HG03432 (cell line): ENCODE results near the gene WBP1.
"Not testable (repeated sequence)": the region's sequence is repeated elsewhere in the genome, so short reads cannot be mapped to it uniquely, and the experiment has no call there.

ENCODE experiments used
- ATAC-seq: cut with Tn5 transposase; IDR thresholded peaks from one replicate; pipeline ENCODE4 v1.9.1; 2021; ENCODE audit warnings: mild to moderate bottlenecking, moderate library complexity; ENCODE audit not compliant: unreplicated experiment

Gene WBP1

GRCh38 chr2:74481431-74481830, 23.2 kb downstream of the WBP1 start:
- ATAC-seq: no peak

DNA sequence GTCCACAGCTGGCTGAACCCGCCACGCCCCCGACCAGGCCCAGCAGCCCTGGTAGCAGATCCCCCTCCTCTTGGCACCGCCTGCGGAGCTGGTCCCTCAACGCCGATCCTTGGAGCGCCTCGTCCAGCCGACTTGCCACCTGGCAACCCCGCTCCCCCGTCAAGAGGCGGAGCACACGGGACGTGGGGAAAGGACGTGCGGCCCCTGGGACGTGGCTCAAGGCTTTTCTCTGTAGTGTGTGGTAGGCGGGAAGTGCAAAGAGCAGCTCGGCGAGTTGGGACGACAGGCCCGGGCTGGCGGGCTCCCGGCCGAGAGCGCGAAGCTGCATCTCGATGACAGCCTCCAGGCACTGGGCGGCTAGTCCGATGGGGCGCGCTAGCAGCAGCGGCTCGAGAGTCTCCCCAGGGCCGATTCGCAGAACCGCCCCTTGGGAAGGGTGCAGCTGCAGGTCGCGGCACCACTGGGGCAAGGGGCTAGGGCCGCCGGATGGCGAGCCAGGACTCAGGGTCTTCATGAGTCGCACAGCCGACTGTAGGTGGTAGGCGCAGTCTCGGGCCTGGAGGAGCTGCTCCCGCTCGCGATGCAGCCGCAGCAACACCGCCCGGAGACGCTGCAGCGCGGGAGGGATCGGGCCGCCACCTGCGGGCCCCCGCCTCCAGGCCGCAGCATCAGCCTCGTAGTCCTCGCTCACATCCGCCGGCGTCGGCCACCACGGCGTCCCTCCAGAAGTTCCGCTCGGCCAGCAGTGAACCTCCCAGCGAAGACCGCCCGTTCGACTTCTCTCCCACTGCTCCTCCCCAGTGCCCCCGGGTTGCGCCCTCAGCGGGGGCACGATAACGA, 23.9 kb downstream of the WBP1 start:
- ATAC-seq: peak; percentile 42

- ATAC-seq: peak; percentile 93
Observed at GRCh38 chr2:74482801-74483674, 24.8 kb downstream of the WBP1 start, which contains the start of the genes CCDC142 and TTC31. CCDC142 (minus strand) TSS chr2:74482998; CDS start chr2:74482837, 161 bp downstream. TTC31 (plus strand) TSS chr2:74483081; CDS start chr2:74483096, 15 bp downstream.

DNA sequence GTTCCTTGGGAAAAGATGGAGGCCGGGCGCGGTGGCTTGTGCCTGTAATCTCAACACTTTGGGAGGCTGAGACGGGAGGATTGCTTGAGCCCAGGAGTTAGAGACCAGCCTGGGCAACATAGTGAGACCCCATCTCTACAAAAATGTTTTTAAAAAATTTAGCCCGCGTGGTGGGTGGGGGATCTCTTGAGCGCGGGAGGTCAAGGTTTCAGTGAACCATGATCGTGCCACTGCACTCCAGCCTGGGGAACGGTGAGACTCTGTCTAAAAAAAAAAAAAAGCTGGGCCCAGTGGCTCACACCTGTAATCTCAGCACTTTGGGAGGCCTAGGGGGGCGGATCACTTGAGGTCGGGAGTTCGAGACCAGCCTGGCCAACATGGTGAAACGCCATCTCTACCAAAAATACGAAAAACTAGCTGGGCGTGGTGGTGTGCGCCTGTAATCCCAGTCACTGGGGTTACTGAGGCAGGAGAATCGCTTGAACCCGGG, 25.5 kb downstream of the WBP1 start:
- ATAC-seq: not testable (repeated sequence)

GRCh38 chr2:74486141-74486540, 27.9 kb downstream of the WBP1 start:
- no peak for ATAC-seq

GRCh38 chr2:74488643-74489481, 30.6 kb downstream of the WBP1 start:
- ATAC-seq: no peak

DNA sequence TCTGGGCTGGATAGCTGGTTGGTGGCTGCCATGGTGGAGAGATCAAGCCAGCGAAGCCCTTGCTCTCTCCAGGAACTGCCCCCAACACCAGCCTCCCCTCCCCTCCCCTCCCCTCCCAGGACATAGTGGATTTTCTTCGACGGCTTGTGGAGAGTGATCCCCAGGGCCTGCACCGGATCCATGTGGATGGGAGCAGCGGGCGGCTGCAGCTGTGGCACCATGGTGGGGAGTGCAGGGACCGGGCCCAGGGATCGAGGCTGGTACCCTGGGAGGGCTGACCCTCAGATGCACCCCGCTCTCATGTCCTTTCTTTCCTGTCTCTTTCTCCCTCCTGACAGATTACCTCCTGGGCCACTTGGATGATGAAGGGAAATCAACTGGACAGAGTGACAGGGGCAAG, 31.7 kb downstream of the WBP1 start:
- no peak for ATAC-seq

- ATAC-seq: no peak
Observed at GRCh38 chr2:74491648-74492544, 33.7 kb downstream of the WBP1 start.

DNA sequence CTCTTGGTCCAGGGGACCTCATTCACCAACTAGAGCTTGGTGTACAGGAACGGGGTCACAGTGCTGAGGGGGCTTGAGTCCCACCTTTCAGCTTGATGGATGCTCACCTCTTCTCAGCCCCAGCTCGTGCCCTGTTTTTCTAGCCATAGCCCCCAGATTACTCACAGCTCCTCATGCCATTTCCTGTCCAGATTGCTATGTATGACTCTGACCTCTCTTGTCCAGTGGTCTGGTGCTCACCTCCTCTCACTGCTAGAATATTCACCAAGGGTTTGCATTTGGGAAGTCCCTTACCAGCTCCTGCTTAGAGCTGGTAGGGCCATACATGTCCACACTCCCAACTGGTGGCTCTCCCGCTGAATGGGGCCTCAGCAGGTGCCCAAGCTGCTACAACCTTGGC, 35.3 kb downstream of the WBP1 start:
- ATAC-seq: no peak

GRCh38 chr2:74495440-74495839, 37.2 kb downstream of the WBP1 start:
- no peak for ATAC-seq

DNA sequence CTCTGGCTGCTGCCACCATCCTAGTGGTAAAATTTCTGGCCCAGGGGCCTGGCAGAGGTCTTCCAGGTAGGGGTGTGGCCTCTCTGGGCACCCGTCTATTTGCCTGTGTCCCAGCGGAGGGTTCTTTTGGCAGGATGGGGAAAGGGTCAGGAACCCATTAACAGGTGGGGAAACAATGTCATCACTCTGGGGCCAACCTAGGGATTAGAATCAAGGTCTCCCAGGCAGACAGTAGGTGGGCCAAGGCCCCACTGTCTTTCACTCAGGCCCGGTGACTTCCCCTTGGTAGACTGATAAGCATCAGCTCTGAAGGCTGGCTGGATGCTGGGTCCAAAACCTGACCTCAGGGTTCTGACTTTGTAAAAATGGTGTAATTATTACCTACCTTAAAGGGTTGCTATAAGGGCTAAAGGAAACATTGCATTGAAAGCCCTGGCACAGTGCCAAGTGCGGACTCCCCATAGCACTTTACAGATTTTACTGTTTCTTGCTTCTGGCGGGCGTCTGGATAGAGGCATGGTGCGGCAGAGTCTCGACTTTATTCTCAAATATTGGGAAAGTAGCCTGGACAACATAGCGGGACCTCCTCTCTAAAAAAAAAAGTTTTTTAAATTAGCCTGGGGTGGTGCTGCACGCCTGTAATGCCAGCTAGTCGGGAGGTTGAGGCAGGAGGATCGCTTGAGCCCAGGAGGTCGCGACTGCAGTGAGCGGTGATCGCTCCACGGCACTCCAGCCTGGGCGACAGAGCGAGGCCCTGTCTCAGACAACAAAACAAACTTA, 38.9 kb downstream of the WBP1 start:
- ATAC-seq: no peak

GRCh38 chr2:74497777-74498499, 39.7 kb downstream of the WBP1 start:
- ATAC-seq: peak; percentile 39

DNA sequence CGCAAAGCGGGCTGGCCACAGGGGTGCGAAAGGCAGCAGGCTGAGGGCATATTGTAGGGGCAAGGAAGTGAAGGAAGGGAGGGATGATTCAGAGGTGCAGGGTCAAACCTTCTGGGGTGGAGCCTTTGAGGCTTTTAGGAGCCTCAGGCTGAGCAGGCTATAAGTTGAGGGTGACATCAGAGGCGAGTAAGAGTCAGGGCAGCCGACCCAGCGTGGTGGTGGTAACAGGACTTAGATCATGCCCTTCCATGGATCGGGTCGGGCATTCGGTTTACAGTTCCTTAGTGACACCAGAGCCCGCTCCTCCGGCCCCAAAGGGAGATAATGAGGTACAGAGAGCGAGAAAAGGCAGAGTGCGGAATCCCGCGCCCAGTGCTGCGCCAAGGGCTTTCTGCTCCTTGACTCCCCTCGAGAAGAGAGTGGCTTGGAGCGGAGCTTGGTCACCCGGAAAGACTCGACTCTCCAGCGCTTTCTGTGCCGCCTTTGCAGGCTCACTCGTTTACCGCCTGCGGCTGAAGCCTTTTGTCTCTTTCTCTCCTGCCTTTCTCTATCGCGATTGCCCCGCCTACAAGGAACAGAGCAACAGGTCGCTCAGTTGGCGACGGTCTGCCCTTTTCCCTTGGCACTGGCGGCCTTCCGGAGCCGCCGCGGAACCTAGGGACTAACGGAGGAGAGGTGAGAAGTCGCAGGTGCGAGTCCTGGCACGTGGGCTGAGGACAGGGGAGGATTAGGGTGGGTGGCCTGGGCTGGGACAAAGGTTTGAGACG, 40.4 kb downstream of the WBP1 start:
- no peak for ATAC-seq

DNA sequence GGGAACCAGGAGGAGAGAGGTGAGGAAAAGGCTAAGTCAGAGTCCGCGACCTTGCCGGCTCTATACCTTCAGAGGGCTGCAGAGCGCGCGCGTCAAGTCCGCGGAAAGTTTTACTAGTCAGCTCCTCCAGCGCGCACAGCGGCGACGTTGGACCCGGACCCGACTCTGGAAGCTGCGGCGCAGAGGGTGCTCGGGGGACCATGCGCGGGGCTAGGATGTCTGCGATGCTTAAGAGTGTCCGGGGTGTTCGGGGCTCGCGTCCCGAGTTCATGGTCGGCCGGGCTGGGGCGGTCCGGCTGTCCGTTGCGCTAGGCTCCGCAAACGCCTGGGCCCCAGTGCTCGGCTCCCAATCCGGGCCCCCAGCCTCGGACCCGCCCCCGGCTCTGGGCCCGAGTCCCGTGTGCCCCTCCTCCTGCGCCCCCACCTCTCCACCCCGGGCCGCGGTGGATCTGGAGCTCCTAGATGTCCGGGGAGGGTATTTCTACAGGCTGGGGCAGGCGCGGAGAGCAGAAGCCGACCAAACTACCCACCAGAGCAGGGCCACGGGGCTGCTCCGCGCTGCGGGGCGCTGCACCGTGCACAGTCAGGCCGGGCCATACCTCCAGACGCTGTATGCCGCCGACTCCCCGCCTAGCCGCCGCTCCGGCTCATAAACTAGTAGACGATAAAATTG, 41.2 kb downstream of the WBP1 start, which contains the start of gene LBX2:
LBX2 (minus strand) TSS at position 337 of the 673 bp plus-strand sequence; CDS start at position 271, 66 bp downstream.
- no peak for ATAC-seq

- no peak for ATAC-seq
Observed at GRCh38 chr2:74499940-74500577, 41.8 kb downstream of the WBP1 start.

- no peak for ATAC-seq
Observed at GRCh38 chr2:74500578-74500946, 42.3 kb downstream of the WBP1 start.
